Measurements from ENCODE around the gene GRIA3.

DNA sequence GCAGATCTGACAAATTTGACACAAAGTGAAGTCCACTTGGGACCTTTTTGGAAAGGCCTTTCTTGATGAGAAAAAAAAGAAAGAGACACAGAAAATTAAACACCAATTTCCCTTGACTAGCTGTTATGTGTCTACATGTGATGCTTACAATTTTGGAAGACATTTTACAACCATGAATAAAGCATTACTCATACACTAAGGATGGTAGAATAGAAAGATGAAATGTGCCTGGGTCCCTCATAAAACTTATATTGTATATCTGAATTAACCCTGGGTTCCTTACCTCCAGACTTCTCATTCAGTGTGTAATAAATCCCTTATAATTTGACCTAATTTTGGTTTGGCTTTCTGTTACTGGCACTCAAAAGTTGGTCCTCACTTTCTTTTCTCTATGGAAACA lies 16.5 kb upstream of the GRIA3 start:
- TF ChIP-seq, protein P1, sequence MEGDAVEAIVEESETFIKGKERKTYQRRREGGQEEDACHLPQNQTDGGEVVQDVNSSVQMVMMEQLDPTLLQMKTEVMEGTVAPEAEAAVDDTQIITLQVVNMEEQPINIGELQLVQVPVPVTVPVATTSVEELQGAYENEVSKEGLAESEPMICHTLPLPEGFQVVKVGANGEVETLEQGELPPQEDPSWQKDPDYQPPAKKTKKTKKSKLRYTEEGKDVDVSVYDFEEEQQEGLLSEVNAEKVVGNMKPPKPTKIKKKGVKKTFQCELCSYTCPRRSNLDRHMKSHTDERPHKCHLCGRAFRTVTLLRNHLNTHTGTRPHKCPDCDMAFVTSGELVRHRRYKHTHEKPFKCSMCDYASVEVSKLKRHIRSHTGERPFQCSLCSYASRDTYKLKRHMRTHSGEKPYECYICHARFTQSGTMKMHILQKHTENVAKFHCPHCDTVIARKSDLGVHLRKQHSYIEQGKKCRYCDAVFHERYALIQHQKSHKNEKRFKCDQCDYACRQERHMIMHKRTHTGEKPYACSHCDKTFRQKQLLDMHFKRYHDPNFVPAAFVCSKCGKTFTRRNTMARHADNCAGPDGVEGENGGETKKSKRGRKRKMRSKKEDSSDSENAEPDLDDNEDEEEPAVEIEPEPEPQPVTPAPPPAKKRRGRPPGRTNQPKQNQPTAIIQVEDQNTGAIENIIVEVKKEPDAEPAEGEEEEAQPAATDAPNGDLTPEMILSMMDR (IDR thresholded peaks at IDR 0.05; ENCODE audit: borderline replicate concordance, extremely low read depth, low read length, poor library complexity, severe bottlenecking), result no peak
- TF ChIP-seq EZH2 (IDR thresholded peaks at IDR 0.05; ENCODE audit: borderline replicate concordance, low read depth, low read length, severe bottlenecking), result no peak

Data from DND-41 (cell line).